Stomach smooth muscle (tissue), 2 donors: ENCODE results near the gene TRPM8.
"Not testable (repeated sequence)": the region's sequence is repeated elsewhere in the genome, so short reads cannot be mapped to it uniquely, and the experiment has no call there.

Experiments
- H3K27ac ChIP-seq: one replicate; pipeline ENCODE4 v1.7.0; 2013; ENCODE audit warnings: mild to moderate bottlenecking, low read length, inconsistent platforms
- H3K27me3 ChIP-seq, 2 donors: one replicate each; pipeline ENCODE4 v1.7.0; 2013; ENCODE audit warnings: low read length in 2 of 2; ENCODE audit not compliant: insufficient read depth in 2 of 2, control insufficient read depth in 1 of 2
- H3K36me3 ChIP-seq, 2 donors: one replicate each; pipeline ENCODE4 v1.7.0; 2013; ENCODE audit warnings: low read length in 2 of 2; ENCODE audit not compliant: control insufficient read depth in 2 of 2, insufficient read depth in 2 of 2
- H3K4me1 ChIP-seq: one replicate; pipeline ENCODE4 v1.7.0; 2013; ENCODE audit warnings: low read length; ENCODE audit not compliant: control insufficient read depth, insufficient read depth
- H3K4me3 ChIP-seq, 2 donors: one replicate each; pipeline ENCODE4 v1.7.0; 2013; ENCODE audit warnings: low read length in 2 of 2
- H3K9ac ChIP-seq, 2 donors: one replicate each; pipeline ENCODE4 v1.7.0; 2013; ENCODE audit warnings: low read length in 2 of 2, mild to moderate bottlenecking in 1 of 2
- H3K9me3 ChIP-seq, 2 donors: one replicate each; pipeline ENCODE4 v1.7.0; 2013; ENCODE audit warnings: low read length in 2 of 2; ENCODE audit not compliant: control insufficient read depth in 2 of 2
- donor health status: healthy.
- donor health status: Pancreatic carcinoma.

Gene TRPM8

DNA sequence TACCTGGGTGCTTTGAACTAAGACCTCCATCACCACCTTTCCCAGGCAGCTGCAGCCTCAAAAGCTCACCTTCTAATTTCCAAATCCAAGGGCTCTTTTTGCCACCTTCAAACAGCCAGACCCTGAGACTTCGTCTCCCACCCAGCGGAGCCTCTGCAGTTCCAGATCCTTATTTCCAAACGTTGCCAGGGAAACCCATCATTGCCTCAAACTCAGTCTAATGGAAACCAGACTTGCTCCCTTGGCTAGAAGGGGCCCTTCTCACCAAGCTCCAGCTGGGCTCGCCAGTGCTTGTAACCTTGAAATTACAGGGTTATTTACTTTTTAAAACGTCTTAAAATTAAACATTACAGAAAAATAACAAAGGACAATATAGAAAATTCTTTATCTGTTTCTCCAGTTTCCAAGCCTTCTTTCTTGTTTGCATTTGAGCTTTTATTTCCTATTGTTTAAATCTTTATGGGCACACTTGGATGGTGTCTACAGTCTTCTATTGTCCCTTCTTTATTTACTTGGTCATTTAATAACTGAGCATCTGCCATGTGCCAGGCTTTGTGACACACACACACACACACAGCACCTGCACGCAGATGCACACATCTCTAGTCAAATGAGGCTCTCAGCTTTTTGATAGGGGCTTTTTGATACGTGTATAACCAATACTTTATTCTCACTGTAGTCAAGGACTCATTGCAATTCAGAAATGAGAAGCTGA, 36.1 kb downstream of the TRPM8 start:
- no peak overlapping the region for H3K9ac ChIP-seq
- H3K4me1 ChIP-seq: no peaks in the 10 kb centered on the region
- no peaks in the 10 kb centered on the region for H3K36me3 ChIP-seq
- no peak overlapping the region for H3K4me3 ChIP-seq
- no peak overlapping the region for H3K27ac ChIP-seq
- no peaks in the 10 kb centered on the region for H3K27me3 ChIP-seq
- no peaks in the 10 kb centered on the region for H3K9me3 ChIP-seq

GRCh38 chr2:233960203-233960602, 43.0 kb downstream of the TRPM8 start:
- Histone ChIP-seq H3K27ac (no peak overlapping the region), H3K36me3 (no peaks in the 10 kb centered on the region), H3K27me3 (no peaks in the 10 kb centered on the region), H3K4me1 (no peaks in the 10 kb centered on the region), H3K9me3 (no peaks in the 10 kb centered on the region), H3K9ac (no peak overlapping the region), H3K4me3 (no peak overlapping the region)

DNA sequence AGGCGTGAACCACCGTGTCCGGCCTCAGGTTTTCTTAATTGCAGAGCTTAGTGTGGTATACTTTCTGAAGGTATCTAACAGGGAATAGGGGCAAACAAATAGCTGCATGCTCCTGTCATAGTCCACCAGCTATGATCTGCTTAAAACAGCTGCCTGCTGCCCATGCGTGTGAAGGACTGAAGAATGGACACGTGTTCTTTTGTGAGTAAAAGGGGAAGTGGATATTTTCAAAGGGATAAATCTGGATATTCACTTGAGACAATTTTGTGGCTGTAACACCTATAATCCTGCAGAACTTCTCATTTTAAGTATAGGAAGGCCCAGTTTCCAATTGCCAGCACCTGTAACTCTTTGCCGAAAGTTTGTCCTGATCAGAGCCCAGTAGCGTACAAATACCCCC, 44.7 kb downstream of the TRPM8 start:
- Histone ChIP-seq H3K9ac (no peak overlapping the region), H3K9me3 (no peaks in the 10 kb centered on the region), H3K36me3 (no peaks in the 10 kb centered on the region), H3K27ac (no peak overlapping the region), H3K27me3 (no peaks in the 10 kb centered on the region), H3K4me3 (no peak overlapping the region), H3K4me1 (no peaks in the 10 kb centered on the region)

DNA sequence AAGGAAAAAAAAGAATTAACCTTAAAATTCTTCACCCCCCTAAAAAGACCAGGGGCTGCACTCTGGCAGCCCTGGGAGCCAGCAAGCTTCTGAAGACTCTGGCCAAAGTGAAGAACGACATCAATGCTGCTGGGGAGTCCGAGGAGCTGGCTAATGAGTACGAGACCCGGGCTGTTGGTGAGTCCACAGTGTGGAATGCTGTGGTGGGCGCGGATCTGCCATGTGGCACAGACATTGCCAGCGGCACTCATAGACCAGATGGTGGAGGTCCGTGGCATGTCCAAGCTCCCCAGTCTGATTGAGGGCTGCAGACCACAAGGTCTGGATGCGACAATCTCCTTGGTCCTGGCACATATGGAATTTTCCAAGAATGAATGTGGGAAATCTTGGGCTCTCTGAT, 47.4 kb downstream of the TRPM8 start:
- no peak overlapping the region for H3K27ac ChIP-seq
- no peak overlapping the region for H3K4me3 ChIP-seq
- no peaks in the 10 kb centered on the region for H3K36me3 ChIP-seq
- no peak overlapping the region for H3K9ac ChIP-seq
- H3K9me3 ChIP-seq: no peaks in the 10 kb centered on the region
- H3K27me3 ChIP-seq: no peaks in the 10 kb centered on the region
- H3K4me1 ChIP-seq: no peaks in the 10 kb centered on the region

DNA sequence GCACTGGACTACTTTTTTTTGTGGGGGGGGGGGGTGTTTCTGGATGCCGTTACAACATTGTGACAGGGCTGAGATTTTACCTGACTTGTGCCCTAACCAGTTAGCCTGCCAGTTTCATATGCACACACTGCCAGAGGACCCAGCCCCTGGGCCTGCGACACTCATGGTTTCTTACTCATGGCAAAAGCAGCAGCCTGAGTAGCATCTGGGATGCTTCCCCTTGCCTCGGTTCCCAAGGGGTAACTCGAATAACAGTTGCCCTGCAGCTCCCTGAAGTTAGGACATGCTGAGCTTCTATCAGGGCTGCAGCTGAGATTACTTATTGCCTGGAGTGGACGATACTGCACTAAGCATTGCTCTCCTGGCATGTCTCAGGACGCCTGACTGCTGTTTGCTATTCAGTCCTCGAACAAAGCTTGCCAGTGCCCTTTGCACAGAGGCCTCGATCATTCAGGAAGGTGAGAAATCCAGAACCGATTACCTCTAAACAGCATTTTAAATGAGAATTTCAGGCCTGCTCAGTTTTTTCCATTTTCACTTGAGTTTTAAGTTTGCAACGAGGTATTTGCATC, 47.9 kb downstream of the TRPM8 start:
- Histone ChIP-seq H3K4me3 (no peak overlapping the region), H3K27ac (no peak overlapping the region), H3K27me3 (no peaks in the 10 kb centered on the region), H3K4me1 (no peaks in the 10 kb centered on the region), H3K36me3 (no peaks in the 10 kb centered on the region), H3K9me3 (no peaks in the 10 kb centered on the region), H3K9ac (no peak overlapping the region)

DNA sequence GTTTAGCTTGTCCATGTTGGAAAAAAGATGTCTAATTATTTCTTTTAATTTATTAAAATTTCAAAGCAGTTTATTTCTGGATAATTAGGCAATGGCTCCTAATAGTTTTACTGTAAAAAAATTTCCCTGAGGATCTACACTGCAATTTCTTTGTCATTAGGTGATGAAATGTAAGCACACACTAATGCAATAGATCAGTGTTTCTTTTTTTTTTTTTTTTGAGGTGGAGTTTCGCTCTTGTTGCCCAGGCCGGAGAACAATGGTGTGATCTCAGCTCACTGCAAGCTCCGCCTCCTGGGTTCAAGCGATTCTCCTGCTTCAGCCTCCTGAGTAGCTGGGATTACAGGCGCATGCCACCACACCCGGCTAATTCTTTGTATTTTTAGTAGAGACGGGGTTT, 48.5 kb downstream of the TRPM8 start:
- H3K9ac ChIP-seq, H3K36me3 ChIP-seq, H3K9me3 ChIP-seq, H3K4me1 ChIP-seq, H3K27me3 ChIP-seq, H3K4me3 ChIP-seq, H3K27ac ChIP-seq: not testable (repeated sequence)

DNA sequence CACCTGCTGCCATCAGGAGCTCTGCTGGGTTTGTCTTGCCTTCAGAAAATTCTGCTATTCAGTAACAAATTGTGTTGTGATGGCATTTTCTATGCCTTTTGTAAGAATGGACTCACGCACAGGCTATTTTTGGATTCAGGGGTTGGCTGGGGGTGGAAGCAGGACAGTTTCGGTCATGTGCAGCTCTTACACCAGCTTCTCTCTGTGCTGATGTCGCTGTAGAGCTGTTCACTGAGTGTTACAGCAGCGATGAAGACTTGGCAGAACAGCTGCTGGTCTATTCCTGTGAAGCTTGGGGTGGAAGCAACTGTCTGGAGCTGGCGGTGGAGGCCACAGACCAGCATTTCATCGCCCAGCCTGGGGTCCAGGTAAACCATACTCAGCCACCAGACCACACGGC, 49.2 kb downstream of the TRPM8 start:
- Histone ChIP-seq H3K9ac (no peak overlapping the region), H3K27me3 (no peaks in the 10 kb centered on the region), H3K4me3 (no peak overlapping the region), H3K27ac (no peak overlapping the region), H3K4me1 (no peaks in the 10 kb centered on the region), H3K36me3 (no peaks in the 10 kb centered on the region), H3K9me3 (no peaks in the 10 kb centered on the region)

GRCh38 chr2:233967164-233967563, 50.0 kb downstream of the TRPM8 start:
- no peaks in the 10 kb centered on the region for H3K4me1 ChIP-seq
- no peak overlapping the region for H3K27ac ChIP-seq
- no peaks in the 10 kb centered on the region for H3K27me3 ChIP-seq
- H3K9ac ChIP-seq: no peak overlapping the region
- H3K9me3 ChIP-seq: no peaks in the 10 kb centered on the region
- no peak overlapping the region for H3K4me3 ChIP-seq
- no peaks in the 10 kb centered on the region for H3K36me3 ChIP-seq

- Histone ChIP-seq H3K36me3 (no peaks in the 10 kb centered on the region), H3K27ac (no peak overlapping the region), H3K27me3 (no peaks in the 10 kb centered on the region), H3K4me1 (no peaks in the 10 kb centered on the region), H3K4me3 (no peak overlapping the region), H3K9me3 (no peaks in the 10 kb centered on the region), H3K9ac (no peak overlapping the region)
Measured at GRCh38 chr2:233968556-233968955, 51.4 kb downstream of the TRPM8 start.

DNA sequence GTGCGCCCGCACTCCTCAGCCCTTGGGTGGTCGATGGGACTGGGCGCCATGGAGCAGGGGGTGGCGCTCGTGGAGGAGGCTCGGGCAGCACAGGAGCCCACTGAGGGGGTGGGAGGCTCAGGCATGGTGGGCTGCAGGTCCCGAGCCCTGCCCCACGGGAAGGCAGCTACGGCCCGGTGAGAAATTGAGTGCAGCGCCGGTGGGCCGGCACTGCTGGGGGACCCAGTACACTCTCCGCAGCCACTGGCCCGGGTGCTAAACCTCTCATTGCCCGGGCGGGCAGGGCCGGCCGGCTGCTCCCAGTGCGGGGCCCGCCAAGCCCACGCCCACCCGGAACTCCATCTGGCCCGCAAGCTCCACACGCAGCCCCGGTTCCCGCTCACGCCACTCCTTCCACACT, 55.3 kb downstream of the TRPM8 start:
- H3K9ac ChIP-seq, H3K9me3 ChIP-seq, H3K4me3 ChIP-seq, H3K36me3 ChIP-seq, H3K27ac ChIP-seq, H3K27me3 ChIP-seq, H3K4me1 ChIP-seq: not testable (repeated sequence)

DNA sequence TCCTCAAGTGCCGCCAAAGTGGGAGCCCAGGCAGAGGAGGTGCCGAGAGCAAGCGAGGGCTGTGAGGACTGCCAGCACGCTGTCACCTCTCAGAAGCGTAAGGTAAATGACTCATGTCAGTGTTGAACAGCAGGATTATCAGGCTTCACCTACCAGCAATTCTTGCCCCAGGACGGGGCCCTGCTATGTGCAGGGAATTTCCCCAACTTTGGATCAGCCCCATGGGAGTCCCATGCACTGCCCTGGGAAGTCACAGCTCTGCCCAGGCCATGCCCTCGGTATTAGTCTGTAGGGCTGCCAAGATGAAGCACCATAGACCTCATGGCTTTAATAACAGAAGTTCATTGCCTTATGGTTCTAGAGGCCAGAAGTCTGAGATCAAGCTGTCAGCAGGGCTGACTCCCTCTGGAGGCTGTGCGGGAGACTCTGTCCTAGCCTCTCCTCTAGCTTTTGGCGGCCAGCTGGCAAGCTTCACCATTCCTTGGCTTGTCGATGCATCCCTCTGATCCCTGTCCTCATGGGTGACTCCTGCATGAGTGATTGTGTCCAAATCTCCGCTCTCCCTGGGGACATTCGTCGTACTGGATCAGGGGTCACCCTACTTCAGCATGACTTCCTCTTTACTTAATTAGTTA, 55.9 kb downstream of the TRPM8 start:
- Histone ChIP-seq H3K9ac (no peak overlapping the region), H3K9me3 (no peaks in the 10 kb centered on the region), H3K27me3 (peaks cover 0 to 6% of the 10 kb centered on the region in 2 donors), H3K27ac (no peak overlapping the region), H3K36me3 (no peaks in the 10 kb centered on the region), H3K4me3 (no peak overlapping the region), H3K4me1 (no peaks in the 10 kb centered on the region)
